Activated T-helper 9 cell treated with anti-CD3 and anti-CD28 coated beads, Interleukin-2, amount 50 U/mL, for 16 hours (primary cell): ENCODE measurements around the gene ABLIM1.

Source experiments
- DNase-seq: peaks from one replicate; pipeline ENCODE4 v3.0.0-alpha.2; 2020; ENCODE audit warnings: low read depth

The ABLIM1 gene

GRCh38 chr10:114518401-114519305 lies 139.4 kb downstream of the ABLIM1 start:
- DNase-seq, result no peak

GRCh38 chr10:114517368-114518250 lies 140.5 kb downstream of the ABLIM1 start:
- DNase-seq, result no peak

- DNase-seq, result no peak
These were observed 141.7 kb downstream of the ABLIM1 start for GRCh38 chr10:114516356-114516755.

- DNase-seq, result no peak
These were observed 142.7 kb downstream of the ABLIM1 start for GRCh38 chr10:114515298-114515914.

GRCh38 chr10:114513381-114513792 lies 144.7 kb downstream of the ABLIM1 start:
- DNase-seq, result no peak

- DNase-seq, result no peak
These were observed 146.2 kb downstream of the ABLIM1 start for GRCh38 chr10:114511881-114512280.

- no peak for DNase-seq
These were observed 149.7 kb downstream of the ABLIM1 start for GRCh38 chr10:114508376-114508775.

GRCh38 chr10:114507449-114507848 lies 150.6 kb downstream of the ABLIM1 start:
- no peak for DNase-seq

GRCh38 chr10:114506871-114507385 lies 151.1 kb downstream of the ABLIM1 start:
- no peak for DNase-seq

GRCh38 chr10:114504769-114505579 lies 153.1 kb downstream of the ABLIM1 start:
- DNase-seq, result no peak

GRCh38 chr10:114502074-114502473 lies 156.0 kb downstream of the ABLIM1 start:
- DNase-seq, result no peak

- DNase-seq, result no peak
These were observed 156.4 kb downstream of the ABLIM1 start for GRCh38 chr10:114501650-114502049.

- DNase-seq, result no peak
These were observed 157.4 kb downstream of the ABLIM1 start for GRCh38 chr10:114500643-114501042.

- peak; percentile 60 for DNase-seq
These were observed 158.4 kb downstream of the ABLIM1 start for GRCh38 chr10:114499630-114500190.

GRCh38 chr10:114499116-114499515 lies 159.0 kb downstream of the ABLIM1 start:
- no peak for DNase-seq

- DNase-seq, result no peak
These were observed 159.5 kb downstream of the ABLIM1 start for GRCh38 chr10:114498413-114499111.

- no peak for DNase-seq
These were observed 162.8 kb downstream of the ABLIM1 start for GRCh38 chr10:114495303-114495702.

GRCh38 chr10:114492351-114493037 lies 165.6 kb downstream of the ABLIM1 start:
- DNase-seq, result no peak

GRCh38 chr10:114491933-114492332 lies 166.1 kb downstream of the ABLIM1 start:
- no peak for DNase-seq

- DNase-seq, result no peak
These were observed 166.7 kb downstream of the ABLIM1 start for GRCh38 chr10:114491419-114491818.
